Thyroid gland (tissue), 4 donors: ENCODE results near the gene OR2T10.

Source experiments
- CTCF ChIP-seq, 6 experiments: fragments of 200-600 bp in 3 of 6; fragments of 450-650 bp in 3 of 6; sonication (generic) in 3 of 6; IDR thresholded peaks; one replicate each; pipeline ENCODE4 v1.5.1; 2016 to 2019; ENCODE audit warnings: antibody characterized with exemption in 6 of 6, mild to moderate bottlenecking in 2 of 6, inconsistent platforms in 1 of 6, moderate library complexity in 1 of 6
- POLR2A ChIP-seq, 2 donors: fragments of 450-650 bp; IDR thresholded peaks; one replicate each; pipeline ENCODE4 v1.6.1; 2017; ENCODE audit warnings: antibody characterized with exemption in 2 of 2, mild to moderate bottlenecking in 2 of 2, moderate library complexity in 1 of 2

DNA sequence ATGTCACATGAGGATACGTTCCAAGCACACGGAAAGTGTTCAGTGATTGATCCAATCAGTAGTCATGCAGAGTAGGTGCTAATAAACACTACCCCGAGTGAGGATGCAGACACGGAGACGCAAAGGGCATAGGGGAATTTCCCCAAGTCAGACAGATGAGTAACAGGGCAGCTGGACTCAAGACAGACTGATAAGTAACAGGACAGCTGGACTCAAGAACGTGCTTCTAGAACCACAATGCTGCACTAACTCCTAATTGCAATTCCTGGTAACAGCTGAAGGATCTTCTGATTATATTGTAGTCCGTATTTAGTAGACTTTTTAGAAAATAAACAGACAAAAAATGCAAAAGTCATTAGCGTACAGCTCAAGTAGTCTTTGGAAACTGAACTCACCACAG, 1.9 kb upstream of the OR2T10 start:
- TF ChIP-seq CTCF (IDR thresholded peaks at IDR 0.05): no peak
- no peak for TF ChIP-seq POLR2A (IDR thresholded peaks at IDR 0.05)
